Caco-2 (cell line): ENCODE measurements around the gene NPSR1. TPM values are rescaled to one million over a fixed set of nuclear protein-coding genes. Genes with fewer than 3 reads are reported as not detected.

Source experiments
- BruUV-seq: library from RNA; stranded (reverse); fragments of 400-500 nt; replicated peaks from 2 replicates; lab custom pipeline; 2021; lab: Mats Ljungman, UMichigan
- CTCF ChIA-PET: fragments of 300-600 bp; sonication (Branson Sonifier 250); formaldehyde crosslinking; loops from one replicate; lab custom pipeline; 2022; ENCODE audit warnings: antibody characterized with exemption; lab: Charles Lee
- POLR2A ChIA-PET: fragments of 300-600 bp; sonication (Branson Sonifier 250); formaldehyde crosslinking; loops from one replicate; lab custom pipeline; 2022; ENCODE audit warnings: antibody characterized with exemption; lab: Charles Lee
- DNase-seq, 2 experiments: peaks; one replicate each; pipeline versions ENCODE4 v3.0.0 to v3.0.0-alpha.2; 2020 to 2022
- H3K27me3 ChIP-seq: replicated peaks from 2 replicates; pipeline ENCODE4 v1.6.0; 2011; ENCODE audit warnings: low read length; ENCODE audit not compliant: control insufficient read depth, insufficient read depth
- H3K36me3 ChIP-seq: 2 replicates; pipeline ENCODE4 v1.5.1; 2011; ENCODE audit warnings: low read length; ENCODE audit not compliant: control insufficient read depth, insufficient read depth
- H3K4me1 ChIP-seq: fragments of 250-450 bp; sonication (Bioruptor Pico); 2 replicates; pipeline ENCODE4 v1.5.1; 2020; ENCODE audit warnings: mild to moderate bottlenecking
- H3K4me3 ChIP-seq: 2 replicates; pipeline ENCODE4 v1.5.1; 2011; ENCODE audit warnings: low read depth, mild to moderate bottlenecking, control low read depth, low read length
- H3K9me3 ChIP-seq: fragments of 250-450 bp; sonication (Bioruptor Pico); 2 replicates; pipeline ENCODE4 v1.5.1; 2020; ENCODE audit warnings: mild to moderate bottlenecking, moderate library complexity
- H3K27ac Mint-ChIP-seq: one replicate; pipeline ENCODE4 v1.8.0; 2022; ENCODE audit warnings: mixed read lengths; ENCODE audit not compliant: unreplicated experiment
- H3K27me3 Mint-ChIP-seq: one replicate; pipeline ENCODE4 v1.8.0; 2022; ENCODE audit warnings: mixed read lengths; ENCODE audit not compliant: insufficient read depth, unreplicated experiment
- H3K36me3 Mint-ChIP-seq: one replicate; pipeline ENCODE4 v1.8.0; 2022; ENCODE audit warnings: mild to moderate bottlenecking, mixed read lengths; ENCODE audit not compliant: insufficient read depth, unreplicated experiment
- H3K4me1 Mint-ChIP-seq: one replicate; pipeline ENCODE4 v1.8.0; 2022; ENCODE audit warnings: low read depth, mixed read lengths; ENCODE audit not compliant: unreplicated experiment
- H3K4me3 Mint-ChIP-seq: one replicate; pipeline ENCODE4 v1.8.0; 2022; ENCODE audit warnings: mild to moderate bottlenecking, moderate library complexity, mixed read lengths; ENCODE audit not compliant: unreplicated experiment
- H3K9me3 Mint-ChIP-seq: one replicate; pipeline ENCODE4 v1.8.0; 2022; ENCODE audit warnings: mixed read lengths; ENCODE audit not compliant: unreplicated experiment
- CTCF ChIP-seq, 2 experiments: fragments of 200-600 bp in 1 of 2; IDR thresholded peaks; 1 replicate in 1 of 2; 2 replicates in 1 of 2; pipeline versions ENCODE4 v1.5.1 to v1.8.0; 2011 to 2022; ENCODE audit warnings: antibody characterized with exemption in 1 of 2, control low read depth in 1 of 2, inconsistent platforms in 1 of 2, low read depth in 1 of 2, low read length in 1 of 2, mild to moderate bottlenecking in 1 of 2, moderate library complexity in 1 of 2; ENCODE audit not compliant: insufficient read depth in 1 of 2, severe bottlenecking in 1 of 2, unreplicated experiment in 1 of 2
- intact Hi-C: fragments of 100-400 bp; cut with micrococcal nuclease; formaldehyde crosslinking; loops from one replicate; pipeline ENCODE4 v1.10.0; 2022; ENCODE audit not compliant: unreplicated experiment
- total RNA-seq: library from RNA; stranded (reverse); gene quantifications from 2 replicates; pipeline ENCODE4 v1.2.3, GENCODE V29; 2022

NPSR1 gene
- total RNA-seq, 1 experiment from 2014 or later = not detected

- no peaks in the 10 kb centered on the region for H3K36me3 ChIP-seq
- ChIA-PET CTCF (interaction anchor here (0.6 kb wide), 1 partner anchor 278 kb away, joined by 3 read pairs; the partner anchor contains the start of gene DPY19L1), POLR2A (no interaction called here)
- Mint-ChIP-seq H3K27me3 (no peaks in the 10 kb centered on the region), H3K27ac (no peak overlapping the region), H3K4me3 (no peak overlapping the region), H3K4me1 (peaks cover 11% of the 10 kb centered on the region), H3K36me3 (no peaks in the 10 kb centered on the region), H3K9me3 (no peaks in the 10 kb centered on the region)
- no peaks in the 10 kb centered on the region; the same call in 1 of the 2 replicates for H3K4me1 ChIP-seq
- no TSS peak for BruUV-seq
- peak in 1 of 2 experiments; percentile 24 for DNase-seq
- peak; percentile 36 to 49 for TF ChIP-seq CTCF (IDR thresholded peaks at IDR 0.05; ENCODE audit: insufficient read depth in 1 of 2, low read depth in 1 of 2, low read length in 1 of 2, severe bottlenecking in 1 of 2, unreplicated experiment in 1 of 2)
- no peak overlapping the region for H3K4me3 ChIP-seq
- peaks cover 4% of the 10 kb centered on the region; the same call in 1 of the 2 replicates for H3K9me3 ChIP-seq
- intact Hi-C loops = loop anchor here (1.0 to 10.0 kb wide), 3 partner anchors 63 to 275 kb away; partner anchors contain the start of gene DPY19L1
- no peaks in the 10 kb centered on the region for H3K27me3 ChIP-seq
These were observed 101.6 kb downstream of the NPSR1 start for GRCh38 chr7:34759477-34760125.

GRCh38 chr7:34760271-34760670 is 102.3 kb downstream of the NPSR1 start:
- H3K36me3 Mint-ChIP-seq = no peaks in the 10 kb centered on the region
- H3K4me1 Mint-ChIP-seq = peaks cover 11% of the 10 kb centered on the region
- ChIA-PET CTCF (interaction anchor here (0.6 kb wide), 1 partner anchor 277 kb away, joined by 3 read pairs; the partner anchor contains the start of gene DPY19L1), POLR2A (no interaction called here)
- H3K4me3 Mint-ChIP-seq = no peak overlapping the region
- no peak overlapping the region for H3K4me3 ChIP-seq
- DNase-seq = no peak
- H3K27ac Mint-ChIP-seq = no peak overlapping the region
- H3K9me3 Mint-ChIP-seq = no peaks in the 10 kb centered on the region
- H3K36me3 ChIP-seq = no peaks in the 10 kb centered on the region
- intact Hi-C loops = no loop called here
- H3K4me1 ChIP-seq = no peaks in the 10 kb centered on the region; the same call in 1 of the 2 replicates
- H3K27me3 Mint-ChIP-seq = no peaks in the 10 kb centered on the region
- TF ChIP-seq CTCF (IDR thresholded peaks at IDR 0.05; ENCODE audit: insufficient read depth in 1 of 2, low read depth in 1 of 2, low read length in 1 of 2, severe bottlenecking in 1 of 2, unreplicated experiment in 1 of 2) = no peak
- H3K27me3 ChIP-seq = no peaks in the 10 kb centered on the region
- no peaks in the 10 kb centered on the region for H3K9me3 ChIP-seq
- BruUV-seq = no TSS peak

GRCh38 chr7:34761206-34761605 is 103.2 kb downstream of the NPSR1 start:
- Mint-ChIP-seq H3K4me3 (no peak overlapping the region), H3K27me3 (no peaks in the 10 kb centered on the region), H3K36me3 (no peaks in the 10 kb centered on the region), H3K27ac (no peak overlapping the region), H3K9me3 (no peaks in the 10 kb centered on the region), H3K4me1 (peaks cover 11% of the 10 kb centered on the region)
- intact Hi-C loops = no loop called here
- Histone ChIP-seq H3K4me3 (no peak overlapping the region), H3K4me1 (no peaks in the 10 kb centered on the region; the same call in 1 of the 2 replicates), H3K9me3 (no peaks in the 10 kb centered on the region), H3K27me3 (no peaks in the 10 kb centered on the region), H3K36me3 (no peaks in the 10 kb centered on the region)
- ChIA-PET POLR2A (no interaction called here), CTCF (interaction anchor here (0.5 kb wide), 1 partner anchor 160 kb away, joined by 4 read pairs; no protein-coding TSS in a partner anchor)
- BruUV-seq = no TSS peak
- no peak for DNase-seq
- TF ChIP-seq CTCF (IDR thresholded peaks at IDR 0.05; ENCODE audit: insufficient read depth in 1 of 2, low read depth in 1 of 2, low read length in 1 of 2, severe bottlenecking in 1 of 2, unreplicated experiment in 1 of 2) = no peak
